ENCODE data around the gene KYNU.

The KYNU gene

DNA sequence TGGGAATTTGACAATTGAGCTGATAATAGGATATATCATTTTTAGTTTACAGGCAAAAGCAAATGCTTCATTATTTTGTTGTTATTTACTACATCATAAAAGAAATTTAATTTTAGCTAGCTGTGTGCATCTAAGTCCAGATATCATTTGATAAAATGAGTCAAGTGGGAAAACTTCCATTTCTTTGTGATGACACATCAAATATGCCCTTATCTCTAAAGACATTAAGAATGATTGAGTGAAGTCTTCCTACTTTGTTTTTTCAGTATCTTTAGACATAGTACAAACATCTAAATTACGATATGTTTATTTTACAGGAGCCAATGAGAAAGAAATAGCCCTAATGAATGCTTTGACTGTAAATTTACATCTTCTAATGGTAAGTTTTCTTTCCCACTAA, 77.0 kb downstream of the KYNU start:
- DNase-seq (ENCODE audit: low read depth in 4 of 4, low spot score in 1 of 4), result no peak

DNA sequence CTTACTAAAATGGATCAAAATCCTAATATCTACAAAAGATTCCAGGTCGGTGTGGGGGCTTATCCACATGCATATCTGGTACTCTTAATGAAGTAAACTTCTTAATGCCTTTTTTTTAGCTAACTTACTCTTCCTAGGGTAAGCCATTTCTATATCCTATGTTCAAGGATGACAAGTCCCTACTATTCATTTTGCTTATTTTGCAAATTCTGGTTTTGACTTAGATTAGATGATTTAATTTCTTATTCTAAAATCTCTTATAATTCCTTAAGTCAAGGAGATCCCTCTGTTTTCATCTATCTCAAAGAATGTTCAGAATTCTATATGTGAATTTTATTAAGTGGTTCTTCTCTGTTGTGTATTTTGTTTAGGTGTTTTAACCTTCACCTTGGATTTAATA, 79.7 kb downstream of the KYNU start:
- DNase-seq (ENCODE audit: low read depth in 4 of 4, low spot score in 1 of 4), result no peak

DNA sequence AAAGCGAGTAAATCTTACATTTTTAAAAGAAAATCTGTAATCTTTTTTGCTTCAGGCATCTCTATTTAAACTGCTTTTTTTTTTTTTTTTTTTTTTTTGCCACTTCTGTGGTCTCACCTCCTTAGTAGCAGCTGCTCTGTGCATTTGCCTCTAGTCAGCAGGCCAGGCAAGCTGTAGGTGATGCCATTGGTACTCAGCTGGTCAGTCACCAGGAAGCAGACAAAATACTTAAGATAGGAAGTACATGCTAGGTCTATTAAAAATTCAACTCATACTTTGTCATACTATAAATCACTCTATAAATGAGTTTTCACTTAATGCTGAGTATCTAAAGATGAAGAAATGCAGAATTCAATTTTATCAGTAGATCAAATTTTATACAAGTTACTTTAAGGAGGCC, 83.7 kb downstream of the KYNU start:
- DNase-seq (ENCODE audit: low read depth in 4 of 4, low spot score in 1 of 4), result no peak

DNA sequence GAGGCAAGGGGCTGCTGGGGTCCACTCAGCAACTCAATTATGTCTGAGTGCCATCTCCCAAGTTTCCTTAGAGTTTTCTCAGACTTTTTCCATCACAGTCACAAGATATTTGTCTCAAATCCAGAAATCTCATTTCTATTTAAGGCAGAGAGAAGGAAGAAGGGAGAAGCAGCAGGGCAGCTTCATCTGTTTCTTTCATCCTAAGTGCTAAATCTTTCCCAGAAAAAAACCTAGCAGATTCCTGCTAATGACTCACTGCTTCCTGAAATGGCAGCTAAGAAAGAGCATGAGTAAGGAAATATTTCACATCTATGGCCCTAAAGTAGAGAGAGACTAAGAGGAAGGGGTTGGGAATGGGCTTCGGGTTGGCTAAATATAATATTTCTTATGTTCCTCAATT, 88.0 kb downstream of the KYNU start:
- DNase-seq (ENCODE audit: low read depth in 4 of 4, low spot score in 1 of 4), result no peak

DNA sequence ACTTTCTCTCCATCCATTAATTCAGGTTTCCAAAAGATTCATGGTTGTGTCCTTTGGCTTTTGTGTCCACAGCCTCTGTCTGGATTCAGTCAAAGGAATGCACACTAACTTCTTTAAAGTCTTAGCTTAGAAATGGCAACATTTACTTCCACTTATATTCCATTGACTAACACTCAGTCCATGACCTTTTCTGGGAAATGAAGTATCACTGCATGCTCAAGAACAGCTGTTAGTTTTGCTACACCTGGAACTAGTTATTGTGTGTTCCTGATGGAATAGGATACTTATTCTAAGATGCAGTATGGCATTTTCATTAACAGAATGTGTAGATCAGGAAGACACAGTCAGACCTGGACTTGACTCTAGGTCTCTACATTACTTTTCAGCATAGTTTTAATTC, 88.8 kb downstream of the KYNU start:
- DNase-seq (ENCODE audit: low read depth in 4 of 4, low spot score in 1 of 4), result no peak

DNA sequence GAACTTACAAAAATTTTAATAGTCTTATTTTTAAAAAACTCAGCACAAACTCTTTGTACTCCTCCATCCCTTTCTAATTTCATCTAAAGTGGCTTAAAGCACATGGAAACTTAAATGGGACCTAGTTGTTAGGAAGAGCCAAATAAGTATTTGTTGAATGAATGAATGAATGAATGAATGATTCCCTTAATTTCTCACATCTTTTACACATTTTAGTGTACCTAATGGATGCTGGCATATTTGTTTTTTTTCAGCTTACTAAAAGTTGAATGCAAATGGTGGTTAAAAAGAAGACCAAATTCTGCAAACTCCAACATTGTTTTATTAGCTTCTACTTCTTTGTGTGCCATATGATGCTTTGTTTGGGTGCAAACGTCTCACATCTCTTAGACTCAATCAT, 89.6 kb downstream of the KYNU start:
- no peak for DNase-seq (ENCODE audit: low read depth in 4 of 4, low spot score in 1 of 4)

DNA sequence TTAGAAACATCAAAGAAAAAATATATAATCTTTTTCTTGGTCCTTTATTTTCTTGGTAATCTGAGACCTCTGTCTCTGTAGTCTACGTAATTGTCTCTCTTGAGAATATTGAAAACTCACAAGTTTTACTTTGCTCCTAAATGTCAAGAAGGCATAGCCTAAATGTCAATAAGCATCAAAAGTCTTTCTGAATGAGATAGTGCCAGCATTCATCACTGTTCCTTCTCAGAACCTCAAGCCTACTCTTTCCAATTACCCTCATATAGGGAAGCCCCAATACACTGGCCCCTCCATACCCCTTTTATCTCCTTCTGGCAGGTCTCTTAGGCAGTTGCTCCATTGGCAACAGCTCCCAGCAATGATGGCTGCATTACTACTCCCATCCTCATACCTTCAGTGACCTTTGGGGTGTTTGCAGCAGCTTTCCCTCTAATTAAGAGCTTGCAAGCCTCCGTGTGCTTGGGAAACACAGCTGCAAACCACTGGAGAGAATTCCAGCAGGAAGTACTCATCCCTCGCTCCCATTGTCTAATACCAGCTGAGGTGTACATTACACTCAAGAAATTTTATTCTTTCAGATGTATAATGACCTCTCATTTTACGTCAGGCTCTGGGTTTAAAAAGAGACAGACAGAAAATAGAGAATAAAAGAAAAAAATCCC, 95.8 kb downstream of the KYNU start:
- DNase-seq (ENCODE audit: low read depth in 4 of 4, low spot score in 1 of 4), result no peak

DNA sequence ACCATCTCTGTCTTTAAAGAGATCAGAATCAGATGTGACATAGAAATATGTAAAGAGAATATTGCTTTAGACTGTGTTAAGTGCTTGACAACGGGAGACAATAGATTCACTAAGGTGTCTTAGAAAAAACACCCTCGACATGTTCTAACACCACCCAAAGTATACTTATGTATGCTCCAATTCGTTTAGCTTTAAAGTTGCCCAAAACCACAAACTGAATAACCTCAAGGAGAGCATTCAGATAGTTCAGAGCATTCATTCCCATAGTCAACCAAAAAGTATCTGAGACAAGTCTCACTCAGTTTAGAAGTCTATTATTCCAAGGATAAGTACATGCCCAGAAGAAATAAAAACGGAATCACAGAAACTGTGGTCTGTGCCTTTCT, 96.4 kb downstream of the KYNU start:
- no peak for DNase-seq (ENCODE audit: low read depth in 4 of 4, low spot score in 1 of 4)

DNA sequence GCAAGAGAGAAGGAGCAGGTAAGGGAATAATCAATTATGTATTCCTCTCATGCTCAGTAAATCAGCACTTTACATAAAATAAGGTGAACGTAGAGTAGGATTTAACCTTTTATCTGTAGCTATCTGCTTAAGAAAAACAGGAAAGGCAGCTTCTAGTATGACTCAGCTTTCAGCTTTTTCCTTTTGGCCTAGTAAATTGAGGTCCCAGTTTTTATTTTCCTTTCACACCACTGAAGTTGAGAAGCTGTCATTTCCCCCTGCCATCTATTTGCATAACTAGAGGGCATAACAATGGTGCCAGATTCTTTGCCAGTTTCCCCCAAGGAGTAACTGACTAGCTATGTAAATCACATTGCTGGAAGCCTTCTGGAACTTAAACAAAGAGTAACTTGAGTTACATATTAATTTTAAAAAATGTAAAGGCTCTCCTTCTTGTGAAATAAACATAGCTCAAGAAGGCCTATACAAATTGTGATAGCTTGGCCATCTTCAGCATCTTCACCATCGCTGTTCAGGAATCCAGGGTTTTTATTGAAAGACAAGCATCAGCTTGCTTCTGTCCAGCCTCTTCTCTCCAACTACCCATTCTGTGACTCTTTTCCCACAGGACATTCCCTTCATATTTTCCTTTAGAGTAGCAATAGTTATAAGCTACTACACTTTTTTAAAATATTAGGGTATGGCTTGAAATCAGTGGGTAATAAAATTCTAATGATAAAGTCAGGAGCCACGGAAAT, 97.0 kb downstream of the KYNU start:
- DNase-seq (ENCODE audit: low read depth in 4 of 4, low spot score in 1 of 4), result no peak

DNA sequence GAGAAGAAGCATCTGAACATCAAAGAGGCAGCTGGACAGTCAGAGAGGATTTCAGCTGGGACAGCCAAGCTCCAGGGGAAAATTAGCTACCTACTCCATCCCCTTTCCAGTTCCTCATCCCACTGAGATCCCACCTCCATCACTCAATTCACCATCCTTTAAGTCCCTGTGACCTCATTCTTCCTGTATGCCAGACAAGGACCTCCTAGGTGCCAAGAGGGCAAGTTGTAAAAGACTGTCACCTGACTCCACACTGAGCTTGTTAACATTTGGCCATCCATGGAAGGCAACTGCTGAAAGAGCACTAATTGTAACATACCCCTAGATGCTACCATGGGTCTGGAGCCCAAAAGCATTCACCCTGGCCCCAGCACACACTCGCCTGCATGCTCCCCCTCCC, 97.8 kb downstream of the KYNU start:
- no peak for DNase-seq (ENCODE audit: low read depth in 4 of 4, low spot score in 1 of 4)

DNA sequence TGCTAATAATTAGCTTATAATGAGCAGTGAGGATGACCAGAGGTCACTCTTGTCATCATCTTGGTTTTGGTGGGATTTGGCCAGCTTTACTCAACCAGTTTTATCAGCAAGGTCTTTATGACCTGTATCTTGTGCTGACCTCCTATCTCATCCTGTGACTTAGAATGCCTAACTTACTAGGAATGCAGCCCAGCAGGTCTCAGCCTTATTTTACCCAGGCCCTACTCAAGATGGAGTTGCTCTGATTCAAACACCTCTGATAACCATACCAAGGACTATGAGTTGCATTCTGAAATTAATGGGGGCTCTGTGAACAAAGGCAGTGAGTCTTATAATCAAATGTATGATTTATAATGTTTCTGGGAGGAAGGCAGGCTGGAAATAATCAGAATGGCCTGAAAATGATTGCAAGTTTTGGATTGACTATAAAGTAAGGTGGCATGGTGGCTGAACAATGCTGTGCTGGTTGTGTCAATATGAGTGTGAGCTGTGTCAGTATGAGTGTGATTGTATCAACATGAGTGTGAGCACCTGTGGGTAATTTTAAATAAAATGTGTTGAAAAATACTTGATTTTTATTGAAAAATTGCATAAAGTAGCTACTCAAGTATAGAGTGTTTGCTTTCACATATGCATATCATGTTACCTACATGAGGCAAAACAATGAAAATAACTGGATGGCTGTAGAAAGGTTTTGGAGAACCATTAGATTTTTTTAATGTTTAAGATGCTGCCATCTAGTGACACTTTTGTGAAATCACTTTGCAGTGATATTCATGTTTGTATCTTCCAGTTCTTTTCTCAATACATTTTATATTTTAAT, 103.0 kb downstream of the KYNU start:
- DNase-seq (ENCODE audit: low read depth in 4 of 4, low spot score in 1 of 4), result no peak

DNA sequence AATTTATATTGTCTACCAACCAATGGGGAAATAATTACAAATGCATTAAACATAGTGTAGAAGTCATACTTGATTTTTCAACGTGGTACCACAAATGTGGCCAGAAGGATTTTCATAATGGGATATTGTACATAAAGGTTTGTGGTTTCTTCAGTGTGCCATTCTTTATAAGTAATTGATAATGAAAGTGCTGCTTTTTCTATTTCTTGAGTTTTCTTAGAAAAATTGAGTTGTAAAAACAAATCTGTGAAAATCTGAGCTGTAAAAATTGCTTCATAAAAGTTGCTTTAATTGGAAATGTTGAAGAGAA, 103.6 kb downstream of the KYNU start:
- no peak for DNase-seq (ENCODE audit: low read depth in 4 of 4, low spot score in 1 of 4)

DNA sequence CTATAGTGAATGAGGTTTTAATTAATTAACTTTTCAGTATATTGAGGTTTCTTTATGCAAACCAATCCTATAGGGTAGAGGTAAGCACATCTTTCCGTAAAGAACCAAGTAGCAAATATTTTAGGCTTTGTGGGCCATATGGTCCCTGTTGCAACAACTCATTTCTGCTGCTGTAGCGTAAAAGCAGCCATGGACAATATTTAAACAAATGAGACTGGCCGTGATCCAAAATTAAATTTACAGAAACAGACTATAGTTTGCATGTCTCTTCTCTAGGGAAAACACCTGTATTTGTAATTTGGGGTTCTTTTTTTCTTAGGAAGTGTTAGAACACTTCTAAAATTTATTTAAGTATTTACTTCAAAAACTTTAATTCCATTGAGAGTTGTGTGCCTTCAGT, 104.3 kb downstream of the KYNU start:
- no peak for DNase-seq (ENCODE audit: low read depth in 4 of 4, low spot score in 1 of 4)

DNA sequence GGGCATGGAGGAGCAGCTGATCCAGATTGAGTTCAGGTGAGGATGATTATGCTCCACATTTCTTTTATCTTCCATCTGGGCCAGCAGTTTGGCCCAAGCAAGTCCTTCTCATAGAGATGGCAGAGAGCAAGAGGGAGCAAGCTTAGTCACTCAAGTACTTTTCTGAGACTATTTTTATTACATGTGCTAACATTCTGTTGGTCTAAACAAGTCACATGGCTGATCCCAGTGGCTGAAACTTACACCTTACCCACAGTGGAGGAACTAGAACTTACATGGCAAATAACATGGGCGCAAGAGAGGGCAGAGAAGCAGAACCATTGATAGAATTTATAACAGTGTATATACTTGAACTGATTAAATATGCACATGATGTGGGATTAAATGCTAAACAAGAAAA, 105.7 kb downstream of the KYNU start:
- no peak for DNase-seq (ENCODE audit: low read depth in 4 of 4, low spot score in 1 of 4)

DNA sequence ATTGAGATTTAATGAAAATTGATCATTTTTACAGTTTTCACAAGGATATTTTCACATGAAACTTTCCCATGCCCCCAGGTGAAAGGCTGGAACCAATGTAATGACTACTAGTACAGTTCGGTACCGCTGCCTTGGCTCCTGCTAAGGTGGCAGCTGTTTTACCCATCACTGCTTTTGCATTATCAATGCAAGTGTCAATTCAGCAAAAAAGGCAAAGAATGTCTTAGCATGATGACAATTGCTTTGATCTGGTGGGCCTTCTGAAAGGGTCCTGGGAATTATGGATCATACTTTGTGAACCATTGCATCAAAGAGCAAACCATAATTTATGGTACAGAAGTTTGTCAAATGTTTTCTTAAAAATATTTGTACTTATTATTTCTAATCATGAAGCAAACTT, 107.2 kb downstream of the KYNU start:
- no peak for DNase-seq (ENCODE audit: low read depth in 4 of 4, low spot score in 1 of 4)

DNA sequence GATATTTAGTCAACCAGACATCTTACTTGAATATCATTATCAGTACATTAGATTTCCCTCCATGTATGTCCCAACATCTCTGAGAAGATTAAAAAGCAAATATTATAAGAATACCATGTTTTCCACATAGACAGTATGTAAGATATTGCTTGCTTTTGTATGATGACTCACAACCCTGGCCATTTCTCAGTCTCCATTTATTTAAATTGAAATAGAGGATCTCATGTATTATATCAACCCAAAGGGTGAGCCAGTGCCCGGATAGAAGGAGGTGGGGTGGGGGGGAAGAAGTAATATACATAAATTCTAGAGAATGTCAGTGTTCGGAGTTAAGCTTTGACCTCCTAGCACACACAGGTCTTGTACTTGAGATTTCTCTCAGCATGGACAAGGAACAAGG, 109.6 kb downstream of the KYNU start:
- DNase-seq (ENCODE audit: low read depth in 4 of 4, low spot score in 1 of 4), result no peak

DNA sequence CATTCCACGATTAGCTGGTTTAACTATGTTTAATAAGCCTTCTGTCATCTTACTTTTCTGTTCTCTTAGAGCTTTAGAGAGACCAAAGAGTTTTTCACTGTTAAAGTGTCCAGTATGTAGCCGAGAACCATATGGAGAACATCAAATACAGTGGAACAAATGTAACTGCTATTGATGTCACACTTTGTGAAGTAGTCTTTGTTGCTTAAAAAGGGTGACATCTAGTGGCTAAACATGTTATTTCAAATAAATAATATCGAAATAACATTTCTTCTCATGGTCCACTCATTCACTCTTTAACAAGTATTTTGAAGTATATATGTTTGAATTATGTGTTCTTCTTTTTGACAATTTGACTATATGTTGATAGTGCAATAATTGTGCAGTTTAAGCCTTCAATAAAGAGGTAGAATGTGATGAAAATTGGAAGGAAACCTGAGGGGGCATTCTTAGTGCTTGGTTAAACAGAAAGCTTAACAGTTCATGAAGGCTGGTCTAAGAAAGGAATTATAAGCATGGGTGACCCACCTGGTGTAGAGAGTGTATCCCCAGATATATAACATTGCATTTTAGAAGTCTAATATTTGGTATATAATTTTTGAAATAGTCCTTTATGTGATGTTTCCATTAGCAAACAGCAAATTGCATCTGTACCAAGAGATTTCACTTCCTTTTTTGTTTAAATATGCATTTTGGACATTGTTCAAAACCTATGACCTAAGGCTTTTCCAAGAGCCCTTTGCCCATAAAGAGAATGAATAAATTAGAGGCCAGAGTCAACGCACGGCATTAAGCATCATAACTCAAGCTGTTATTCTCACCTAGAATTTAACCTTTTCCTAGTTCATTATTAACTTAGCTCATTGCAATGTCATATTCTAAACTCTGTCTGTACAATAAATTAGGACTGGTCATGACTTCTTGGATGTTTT, 112.1 kb downstream of the KYNU start:
- no peak for DNase-seq (ENCODE audit: low read depth in 4 of 4, low spot score in 1 of 4)

DNA sequence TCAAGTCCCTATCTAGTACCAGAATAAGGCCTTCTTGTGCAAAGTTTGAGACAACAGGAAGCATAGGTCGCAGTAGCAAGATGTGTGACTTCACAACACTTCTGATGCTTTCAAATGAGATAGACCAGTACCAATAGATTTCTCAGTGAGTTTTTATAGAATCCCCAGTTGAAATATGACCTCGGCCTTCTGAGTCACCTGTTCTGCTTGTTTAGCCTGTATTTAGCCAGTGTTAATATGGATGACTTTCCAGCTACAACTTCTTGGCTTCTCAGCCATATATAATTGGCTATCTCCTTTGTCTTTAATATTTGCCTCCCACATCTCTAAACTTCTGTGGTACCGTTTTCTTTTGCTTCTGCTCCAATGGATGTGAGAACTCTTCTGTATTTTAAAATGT, 113.8 kb downstream of the KYNU start:
- DNase-seq (ENCODE audit: low read depth in 4 of 4, low spot score in 1 of 4), result no peak

DNA sequence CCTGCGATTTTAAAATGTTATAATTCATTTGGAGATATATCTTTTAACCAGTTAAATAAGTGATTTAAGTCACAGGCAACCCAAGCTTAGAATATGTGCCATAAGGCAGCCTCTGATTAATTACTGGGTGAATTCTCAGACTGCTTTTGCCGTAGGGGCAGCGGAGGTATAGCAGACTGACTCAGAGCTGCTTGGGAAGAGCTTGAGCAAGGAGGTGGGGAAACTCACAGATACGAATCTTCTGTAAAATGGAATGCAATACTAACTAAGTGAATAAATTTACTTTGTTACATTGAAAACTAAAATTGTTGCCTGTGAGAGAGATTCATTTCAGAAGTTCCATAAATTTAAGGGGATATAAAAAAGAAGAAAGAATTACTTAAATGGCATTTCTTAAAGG, 115.4 kb downstream of the KYNU start:
- no peak for DNase-seq (ENCODE audit: low read depth in 4 of 4, low spot score in 1 of 4)

DNA sequence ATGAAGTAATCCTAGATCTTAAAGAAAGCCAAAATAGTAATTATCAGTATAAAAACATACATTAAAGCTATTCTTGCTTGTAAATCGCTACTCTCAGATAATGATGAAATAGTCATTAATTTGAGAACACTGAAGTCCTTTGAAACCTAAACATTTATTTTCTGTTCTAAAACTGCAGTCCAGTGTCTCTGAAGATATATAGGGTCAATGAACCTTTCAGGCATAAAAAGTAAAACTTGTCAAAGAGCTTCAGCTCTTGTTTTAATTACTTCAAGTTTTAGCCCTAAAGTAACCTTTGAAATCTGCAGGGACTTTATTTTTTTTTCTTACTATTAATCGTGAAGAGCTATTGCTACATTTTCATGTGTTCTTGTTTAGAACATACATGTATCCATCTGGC, 116.3 kb downstream of the KYNU start:
- DNase-seq (ENCODE audit: low read depth in 4 of 4, low spot score in 1 of 4), result no peak

DNA sequence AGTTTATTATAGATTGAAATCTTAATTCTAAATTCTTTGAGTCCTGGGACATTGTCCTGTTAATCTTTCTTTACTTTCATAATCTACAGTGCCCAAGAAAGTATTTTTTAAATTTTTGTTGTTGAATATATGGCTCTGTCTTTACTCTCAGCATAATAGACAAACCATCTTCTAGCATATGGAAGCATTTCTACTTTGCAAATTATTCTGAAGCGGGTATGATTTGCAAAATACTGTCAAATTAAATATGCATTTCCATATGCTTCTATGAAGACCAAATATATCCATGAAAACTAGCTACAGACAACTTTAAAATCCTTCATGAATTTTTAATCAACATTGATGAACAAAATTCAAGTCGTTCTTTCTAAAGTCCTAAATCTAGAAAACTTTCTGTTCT, 117.2 kb downstream of the KYNU start:
- no peak for DNase-seq (ENCODE audit: low read depth in 4 of 4, low spot score in 1 of 4)
